H1 (cell line): Measurements from ENCODE around the gene ECSIT.
"Not testable (repeated sequence)": the region's sequence is repeated elsewhere in the genome, so short reads cannot be mapped to it uniquely, and the experiment has no call there.

Source experiments
- EZH2 ChIP-seq: fragments of 200-600 bp; sonication (generic); IDR thresholded peaks from 2 replicates; pipeline ENCODE4 v1.7.1; 2012; ENCODE audit warnings: low read depth, mild to moderate bottlenecking, moderate library complexity, low read length, inconsistent platforms; ENCODE audit not compliant: severe bottlenecking
- FOSL1 ChIP-seq: IDR thresholded peaks from 2 replicates; pipeline ENCODE4 v1.6.1; 2011; ENCODE audit warnings: mild to moderate bottlenecking, low read depth, low read length, moderate library complexity; ENCODE audit not compliant: insufficient read depth
- RXRA ChIP-seq: IDR thresholded peaks from 2 replicates; pipeline ENCODE4 v1.6.1; 2011; ENCODE audit warnings: low read depth, mild to moderate bottlenecking, low read length, moderate library complexity; ENCODE audit not compliant: insufficient read depth
- SIN3A ChIP-seq, 2 experiments: IDR thresholded peaks in 1 of 2; conservative IDR thresholded peaks in 1 of 2; 2 replicates each; pipeline ENCODE4 v1.6.1; 2011 to 2012; ENCODE audit warnings: low read length in 2 of 2, improper control_type of control experiment in 1 of 2, low read depth in 1 of 2, mild to moderate bottlenecking in 1 of 2
- SP2 ChIP-seq: IDR thresholded peaks from 2 replicates; pipeline ENCODE4 v1.6.1; 2012; ENCODE audit warnings: mild to moderate bottlenecking, low read length, inconsistent platforms
- SRF ChIP-seq: IDR thresholded peaks from 2 replicates; pipeline ENCODE4 v1.6.1; 2011; ENCODE audit warnings: mild to moderate bottlenecking, low read depth, low read length, moderate library complexity
- TCF12 ChIP-seq: IDR thresholded peaks from 2 replicates; pipeline ENCODE4 v1.6.1; 2011; ENCODE audit warnings: low read depth, mild to moderate bottlenecking, low read length
- TEAD4 ChIP-seq: IDR thresholded peaks from 2 replicates; pipeline ENCODE4 v1.6.1; 2012; ENCODE audit warnings: low read depth, low read length, inconsistent platforms, mixed read lengths
- YY1 ChIP-seq: IDR thresholded peaks from 2 replicates; pipeline ENCODE4 v1.6.1; 2011; ENCODE audit warnings: low read depth, mild to moderate bottlenecking, low read length
- TF ChIP-seq, protein P1 (sequence below), 3 experiments: IDR thresholded peaks; 1 replicate in 2 of 3; 2 replicates in 1 of 3; pipeline versions ENCODE4 v1.5.1 to v1.6.1; 2011; ENCODE audit warnings: low read length in 3 of 3, mild to moderate bottlenecking in 3 of 3, inconsistent platforms in 2 of 3, low read depth in 1 of 3, moderate library complexity in 1 of 3; ENCODE audit not compliant: insufficient read depth in 1 of 3; ENCODE audit errors: control extremely low read depth in 1 of 3
- TF ChIP-seq, protein P2 (sequence below): IDR thresholded peaks from 2 replicates; pipeline ENCODE4 v1.6.1; 2012; ENCODE audit warnings: inconsistent platforms
- TF ChIP-seq, protein P3 (sequence below): IDR thresholded peaks from 2 replicates; pipeline ENCODE4 v1.6.1; 2012; ENCODE audit warnings: low read length, inconsistent platforms

DNA sequence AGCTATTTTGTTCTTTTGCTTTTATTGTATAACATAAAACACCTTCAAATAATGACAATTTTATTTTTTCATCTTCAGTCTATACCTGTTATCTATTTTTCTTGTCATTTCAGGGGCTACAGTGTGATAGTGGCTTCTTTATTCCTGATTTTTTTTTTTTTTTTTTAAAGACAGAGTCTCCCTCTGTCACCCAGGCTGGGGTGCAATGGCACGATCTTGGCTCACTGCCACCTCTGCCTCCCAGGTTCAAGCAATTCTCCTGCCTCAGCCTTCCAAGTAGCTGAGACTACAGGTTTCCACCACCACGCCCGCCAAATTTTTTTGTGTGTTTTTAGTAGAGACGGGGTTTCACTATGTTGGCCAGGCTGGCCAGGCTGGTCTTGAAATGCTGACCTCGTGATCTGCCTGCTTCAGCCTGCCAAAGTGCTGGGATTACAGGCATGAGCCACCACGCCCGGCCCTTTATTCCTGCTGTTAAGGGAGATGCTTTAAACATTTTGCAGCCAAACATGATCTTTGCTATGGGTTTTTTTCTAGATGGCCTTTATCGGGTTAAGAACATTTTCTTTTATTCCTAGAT lies 60.6 kb downstream of the ECSIT start:
- TF ChIP-seq TEAD4; EZH2; FOSL1; SRF; TCF12; YY1; SIN3A (conservative IDR thresholded peaks at IDR 0.05 in 1 of 2, IDR thresholded peaks at IDR 0.05 in 1 of 2; ENCODE audit: low read depth in 1 of 2, low read length in 2 of 2); SP2; RXRA: not testable (repeated sequence)
- TF ChIP-seq, protein P1, sequence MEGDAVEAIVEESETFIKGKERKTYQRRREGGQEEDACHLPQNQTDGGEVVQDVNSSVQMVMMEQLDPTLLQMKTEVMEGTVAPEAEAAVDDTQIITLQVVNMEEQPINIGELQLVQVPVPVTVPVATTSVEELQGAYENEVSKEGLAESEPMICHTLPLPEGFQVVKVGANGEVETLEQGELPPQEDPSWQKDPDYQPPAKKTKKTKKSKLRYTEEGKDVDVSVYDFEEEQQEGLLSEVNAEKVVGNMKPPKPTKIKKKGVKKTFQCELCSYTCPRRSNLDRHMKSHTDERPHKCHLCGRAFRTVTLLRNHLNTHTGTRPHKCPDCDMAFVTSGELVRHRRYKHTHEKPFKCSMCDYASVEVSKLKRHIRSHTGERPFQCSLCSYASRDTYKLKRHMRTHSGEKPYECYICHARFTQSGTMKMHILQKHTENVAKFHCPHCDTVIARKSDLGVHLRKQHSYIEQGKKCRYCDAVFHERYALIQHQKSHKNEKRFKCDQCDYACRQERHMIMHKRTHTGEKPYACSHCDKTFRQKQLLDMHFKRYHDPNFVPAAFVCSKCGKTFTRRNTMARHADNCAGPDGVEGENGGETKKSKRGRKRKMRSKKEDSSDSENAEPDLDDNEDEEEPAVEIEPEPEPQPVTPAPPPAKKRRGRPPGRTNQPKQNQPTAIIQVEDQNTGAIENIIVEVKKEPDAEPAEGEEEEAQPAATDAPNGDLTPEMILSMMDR (IDR thresholded peaks at IDR 0.05; ENCODE audit: control extremely low read depth in 1 of 3, insufficient read depth in 1 of 3, low read depth in 1 of 3, low read length in 3 of 3), result not testable (repeated sequence)
- TF ChIP-seq, protein P2, sequence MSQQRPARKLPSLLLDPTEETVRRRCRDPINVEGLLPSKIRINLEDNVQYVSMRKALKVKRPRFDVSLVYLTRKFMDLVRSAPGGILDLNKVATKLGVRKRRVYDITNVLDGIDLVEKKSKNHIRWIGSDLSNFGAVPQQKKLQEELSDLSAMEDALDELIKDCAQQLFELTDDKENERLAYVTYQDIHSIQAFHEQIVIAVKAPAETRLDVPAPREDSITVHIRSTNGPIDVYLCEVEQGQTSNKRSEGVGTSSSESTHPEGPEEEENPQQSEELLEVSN, result not testable (repeated sequence)
- TF ChIP-seq, protein P3, sequence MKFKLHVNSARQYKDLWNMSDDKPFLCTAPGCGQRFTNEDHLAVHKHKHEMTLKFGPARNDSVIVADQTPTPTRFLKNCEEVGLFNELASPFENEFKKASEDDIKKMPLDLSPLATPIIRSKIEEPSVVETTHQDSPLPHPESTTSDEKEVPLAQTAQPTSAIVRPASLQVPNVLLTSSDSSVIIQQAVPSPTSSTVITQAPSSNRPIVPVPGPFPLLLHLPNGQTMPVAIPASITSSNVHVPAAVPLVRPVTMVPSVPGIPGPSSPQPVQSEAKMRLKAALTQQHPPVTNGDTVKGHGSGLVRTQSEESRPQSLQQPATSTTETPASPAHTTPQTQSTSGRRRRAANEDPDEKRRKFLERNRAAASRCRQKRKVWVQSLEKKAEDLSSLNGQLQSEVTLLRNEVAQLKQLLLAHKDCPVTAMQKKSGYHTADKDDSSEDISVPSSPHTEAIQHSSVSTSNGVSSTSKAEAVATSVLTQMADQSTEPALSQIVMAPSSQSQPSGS, result not testable (repeated sequence)
